ENCODE data around the gene LNX1.

LNX1 gene

DNA sequence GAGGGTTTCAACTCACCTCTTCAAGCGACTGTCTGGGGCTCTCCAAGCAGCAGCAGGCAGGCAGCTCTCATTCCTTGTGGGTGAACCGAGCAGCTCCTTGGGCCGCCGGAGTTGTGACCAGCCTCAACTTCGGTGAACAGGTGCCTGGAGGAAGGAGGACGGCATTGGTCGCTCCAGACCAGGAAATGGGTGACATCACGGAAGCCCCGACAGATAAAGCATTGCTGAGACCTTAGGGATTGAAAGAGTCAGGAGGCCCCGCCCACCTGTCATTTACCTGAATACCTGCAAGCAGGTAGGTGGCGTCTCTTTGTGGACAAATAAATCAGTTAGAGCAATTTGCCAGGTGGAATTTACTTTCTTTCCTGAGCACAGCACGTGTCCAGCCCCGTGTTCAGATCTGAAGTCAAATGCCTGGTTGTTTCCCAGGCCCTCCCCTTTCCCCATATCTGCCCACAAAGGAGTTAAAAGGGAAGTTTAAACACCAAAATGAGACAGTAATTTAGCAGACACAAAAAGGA, at the start of gene LNX1:
TSS of gene LNX1 (minus strand) at position 115 of the 521 bp plus-strand sequence. CDS start 17,484 bp downstream, outside the sequence.
- ATAC-seq (no peak), DNase-seq (ENCODE audit: low spot score in 2 of 2) (no peak)
- Mint-ChIP-seq H3K4me3 (no peak within 1 kb of the TSS), H3K27ac (no peak within 1 kb of the TSS), H3K9me3 (no peaks in the 10 kb centered on the region), H3K4me1 (peaks cover 7% of the 10 kb centered on the region), H3K36me3 (no peaks in the 10 kb centered on the region)

GRCh38 chr4:53640576-53641453, 49.5 kb upstream of the LNX1 start:
- ATAC-seq, result no peak

GRCh38 chr4:53638919-53639318, 47.6 kb upstream of the LNX1 start:
- H3K4me1 Mint-ChIP-seq, result no peaks in the 10 kb centered on the region
- no peak for DNase-seq (ENCODE audit: low spot score in 2 of 2)
- H3K9me3 Mint-ChIP-seq, result no peaks in the 10 kb centered on the region
- ATAC-seq, result no peak
- H3K4me3 Mint-ChIP-seq, result no peak overlapping the region
- no peak overlapping the region for H3K27ac Mint-ChIP-seq
- no peaks in the 10 kb centered on the region for H3K36me3 Mint-ChIP-seq

More at GRCh38 chr4:53640576-53641453, 49.5 kb upstream of the LNX1 start:
- Mint-ChIP-seq H3K4me1 (no peaks in the 10 kb centered on the region), H3K9me3 (no peaks in the 10 kb centered on the region), H3K4me3 (no peak overlapping the region), H3K36me3 (no peaks in the 10 kb centered on the region), H3K27ac (no peak overlapping the region)
- no peak for DNase-seq (ENCODE audit: low spot score in 2 of 2)

- no peak overlapping the region for H3K4me3 Mint-ChIP-seq
- H3K27ac Mint-ChIP-seq, result no peak overlapping the region
- no peaks in the 10 kb centered on the region for H3K4me1 Mint-ChIP-seq
- no peaks in the 10 kb centered on the region for H3K36me3 Mint-ChIP-seq
- DNase-seq (ENCODE audit: low spot score in 2 of 2), result no peak
- H3K9me3 Mint-ChIP-seq, result no peaks in the 10 kb centered on the region
- ATAC-seq, result no peak
These were observed 46.1 kb upstream of the LNX1 start for GRCh38 chr4:53637348-53637747.

DNA sequence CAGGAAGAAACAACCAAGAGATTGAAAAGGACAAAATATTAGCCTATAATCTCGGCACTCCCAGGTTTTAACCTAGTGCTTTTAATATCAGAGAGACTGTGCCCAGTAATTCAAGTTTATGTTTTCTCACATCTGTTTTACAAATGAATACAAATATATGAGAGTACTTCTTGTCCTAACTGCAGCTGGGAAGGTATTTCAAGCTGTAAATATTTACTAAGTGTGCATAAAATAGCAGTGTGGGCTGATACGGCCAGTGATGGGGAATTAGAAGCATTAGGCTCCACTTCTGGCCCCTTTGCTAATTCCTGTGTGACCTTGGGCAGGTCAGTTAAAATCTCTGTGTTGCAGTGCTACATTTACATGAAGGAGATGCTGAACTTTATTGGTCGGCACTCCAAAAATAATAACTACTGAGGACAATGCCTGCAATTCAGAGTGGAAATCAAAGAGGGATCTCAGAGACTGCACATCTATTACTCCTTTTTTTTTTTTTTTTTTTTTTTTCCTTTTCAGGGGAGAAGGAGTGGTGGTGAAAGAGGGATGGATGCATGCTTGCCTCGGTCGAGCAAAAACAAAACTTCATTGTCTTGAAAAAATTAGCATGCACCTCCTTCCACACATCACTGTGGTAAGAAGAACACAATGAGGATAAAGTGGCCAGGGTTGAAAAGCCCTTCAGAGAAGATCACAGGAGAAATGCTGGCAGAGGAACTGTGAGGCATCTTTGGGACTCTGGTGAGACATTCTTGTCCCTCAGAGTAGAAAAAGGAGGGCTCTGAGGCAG, 44.6 kb upstream of the LNX1 start:
- H3K9me3 Mint-ChIP-seq, result no peaks in the 10 kb centered on the region
- no peak overlapping the region for H3K27ac Mint-ChIP-seq
- H3K36me3 Mint-ChIP-seq, result no peaks in the 10 kb centered on the region
- DNase-seq (ENCODE audit: low spot score in 2 of 2) (no peak), ATAC-seq (no peak)
- H3K4me1 Mint-ChIP-seq, result no peaks in the 10 kb centered on the region
- no peak overlapping the region for H3K4me3 Mint-ChIP-seq

GRCh38 chr4:53633608-53634007, 42.3 kb upstream of the LNX1 start:
- H3K4me3 Mint-ChIP-seq, result no peak overlapping the region
- DNase-seq (ENCODE audit: low spot score in 2 of 2) (no peak), ATAC-seq (no peak)
- no peaks in the 10 kb centered on the region for H3K36me3 Mint-ChIP-seq
- no peaks in the 10 kb centered on the region for H3K4me1 Mint-ChIP-seq
- no peak overlapping the region for H3K27ac Mint-ChIP-seq
- H3K9me3 Mint-ChIP-seq, result no peaks in the 10 kb centered on the region

DNA sequence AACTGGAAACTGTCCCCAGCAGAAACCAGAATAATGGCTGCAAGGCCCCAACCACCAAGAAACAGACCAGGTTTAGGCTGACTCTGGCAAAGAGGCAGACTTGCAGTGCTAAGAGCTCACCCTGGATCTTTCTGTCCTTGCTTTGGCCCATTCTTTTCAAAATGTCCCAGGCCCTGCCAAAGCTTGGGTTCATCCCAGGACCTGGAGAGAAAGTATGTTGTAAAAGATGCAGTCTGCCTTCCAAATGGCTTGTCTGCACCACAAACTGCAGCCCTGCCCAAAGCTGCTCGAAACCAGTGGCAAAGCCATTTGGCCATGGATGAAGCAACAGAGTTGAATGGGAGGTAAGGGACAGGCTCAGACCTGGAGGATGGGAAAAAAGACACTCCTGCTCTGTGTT, 38.0 kb upstream of the LNX1 start:
- no peak overlapping the region for H3K4me3 Mint-ChIP-seq
- H3K9me3 Mint-ChIP-seq, result no peaks in the 10 kb centered on the region
- no peaks in the 10 kb centered on the region for H3K36me3 Mint-ChIP-seq
- H3K4me1 Mint-ChIP-seq, result no peaks in the 10 kb centered on the region
- DNase-seq (ENCODE audit: low spot score in 2 of 2), result no peak
- ATAC-seq, result no peak
- no peak overlapping the region for H3K27ac Mint-ChIP-seq

GRCh38 chr4:53626491-53626890, 35.2 kb upstream of the LNX1 start:
- no peak overlapping the region for H3K4me3 Mint-ChIP-seq
- H3K4me1 Mint-ChIP-seq, result no peaks in the 10 kb centered on the region
- DNase-seq (ENCODE audit: low spot score in 2 of 2), result no peak
- no peaks in the 10 kb centered on the region for H3K36me3 Mint-ChIP-seq
- no peaks in the 10 kb centered on the region for H3K9me3 Mint-ChIP-seq
- no peak overlapping the region for H3K27ac Mint-ChIP-seq
- ATAC-seq, result no peak

DNA sequence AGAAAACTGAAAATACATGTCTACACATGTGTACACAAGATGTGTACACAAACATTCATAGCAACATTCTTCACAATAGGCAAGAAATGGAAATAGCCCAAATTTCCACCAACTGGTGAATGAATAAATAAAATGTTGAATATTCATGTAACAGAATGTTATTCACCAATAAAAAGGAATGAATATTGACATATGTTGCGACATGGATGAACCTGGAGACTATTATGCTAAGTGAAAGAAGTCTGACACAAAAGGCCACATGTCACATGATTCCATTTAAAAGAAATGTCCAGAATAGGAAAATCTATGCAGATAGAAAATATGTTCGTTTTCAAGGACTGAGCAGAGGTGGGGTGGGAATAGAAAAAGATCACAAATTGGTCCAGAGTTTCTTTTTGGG, 34.6 kb upstream of the LNX1 start:
- no peaks in the 10 kb centered on the region for H3K36me3 Mint-ChIP-seq
- H3K4me3 Mint-ChIP-seq, result no peak overlapping the region
- DNase-seq (ENCODE audit: low spot score in 2 of 2) (no peak), ATAC-seq (no peak)
- H3K27ac Mint-ChIP-seq, result no peak overlapping the region
- no peaks in the 10 kb centered on the region for H3K9me3 Mint-ChIP-seq
- H3K4me1 Mint-ChIP-seq, result no peaks in the 10 kb centered on the region

DNA sequence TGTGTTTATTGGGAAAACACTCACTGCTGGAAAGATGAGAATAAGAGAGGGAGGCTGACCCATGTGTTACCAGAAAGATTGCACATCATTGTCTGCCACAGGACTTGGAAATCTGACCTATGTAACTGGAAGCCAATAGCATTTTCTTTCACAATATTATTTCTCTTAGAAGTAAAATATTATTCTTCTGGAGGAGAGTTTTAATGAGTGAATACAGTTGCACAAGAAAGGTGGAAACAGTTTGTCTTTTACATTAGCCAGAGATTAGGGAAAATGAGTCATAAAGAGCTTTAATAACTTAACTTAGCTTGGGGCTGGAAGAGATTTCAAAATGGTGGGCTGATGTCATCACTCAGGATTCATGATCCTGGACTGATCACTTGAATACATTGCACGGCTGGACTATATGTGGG, 31.5 kb upstream of the LNX1 start:
- Mint-ChIP-seq H3K4me3 (no peak overlapping the region), H3K27ac (no peak overlapping the region), H3K36me3 (no peaks in the 10 kb centered on the region), H3K4me1 (no peaks in the 10 kb centered on the region), H3K9me3 (no peaks in the 10 kb centered on the region)
- DNase-seq (ENCODE audit: low spot score in 2 of 2) (no peak), ATAC-seq (no peak)

- DNase-seq (ENCODE audit: low spot score in 2 of 2) (no peak), ATAC-seq (no peak)
- H3K9me3 Mint-ChIP-seq, result no peaks in the 10 kb centered on the region
- H3K4me3 Mint-ChIP-seq, result no peak overlapping the region
- H3K4me1 Mint-ChIP-seq, result no peaks in the 10 kb centered on the region
- H3K36me3 Mint-ChIP-seq, result no peaks in the 10 kb centered on the region
- H3K27ac Mint-ChIP-seq, result no peak overlapping the region
These were observed 29.7 kb upstream of the LNX1 start for GRCh38 chr4:53620956-53621355.

DNA sequence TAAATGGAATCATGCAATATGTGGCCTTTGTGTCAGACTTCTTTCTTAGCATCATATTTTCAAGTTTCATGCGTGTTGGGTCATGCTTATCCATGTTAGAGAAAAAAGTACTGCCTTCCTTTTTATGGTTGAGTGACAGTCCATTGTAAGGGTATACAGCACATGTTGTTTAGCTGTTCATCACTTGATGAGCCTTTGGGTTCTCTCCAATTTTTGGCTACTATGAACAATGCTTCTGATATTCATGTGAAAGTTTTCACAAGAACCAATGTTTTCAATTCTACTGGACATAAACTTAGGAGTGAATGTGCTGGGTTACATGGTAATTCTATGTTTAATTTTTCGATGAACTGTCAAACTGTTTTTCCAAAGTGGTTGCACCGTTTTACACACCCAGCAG, 28.1 kb upstream of the LNX1 start:
- Mint-ChIP-seq H3K4me3 (no peak overlapping the region), H3K36me3 (no peaks in the 10 kb centered on the region), H3K27ac (no peak overlapping the region), H3K9me3 (no peaks in the 10 kb centered on the region), H3K4me1 (no peaks in the 10 kb centered on the region)
- ATAC-seq (no peak), DNase-seq (ENCODE audit: low spot score in 2 of 2) (no peak)

GRCh38 chr4:53618321-53618720, 27.0 kb upstream of the LNX1 start:
- Mint-ChIP-seq H3K9me3 (peaks cover 2% of the 10 kb centered on the region), H3K4me1 (no peaks in the 10 kb centered on the region), H3K4me3 (no peak overlapping the region), H3K27ac (no peak overlapping the region), H3K36me3 (no peaks in the 10 kb centered on the region)
- ATAC-seq (no peak), DNase-seq (ENCODE audit: low spot score in 2 of 2) (no peak)

DNA sequence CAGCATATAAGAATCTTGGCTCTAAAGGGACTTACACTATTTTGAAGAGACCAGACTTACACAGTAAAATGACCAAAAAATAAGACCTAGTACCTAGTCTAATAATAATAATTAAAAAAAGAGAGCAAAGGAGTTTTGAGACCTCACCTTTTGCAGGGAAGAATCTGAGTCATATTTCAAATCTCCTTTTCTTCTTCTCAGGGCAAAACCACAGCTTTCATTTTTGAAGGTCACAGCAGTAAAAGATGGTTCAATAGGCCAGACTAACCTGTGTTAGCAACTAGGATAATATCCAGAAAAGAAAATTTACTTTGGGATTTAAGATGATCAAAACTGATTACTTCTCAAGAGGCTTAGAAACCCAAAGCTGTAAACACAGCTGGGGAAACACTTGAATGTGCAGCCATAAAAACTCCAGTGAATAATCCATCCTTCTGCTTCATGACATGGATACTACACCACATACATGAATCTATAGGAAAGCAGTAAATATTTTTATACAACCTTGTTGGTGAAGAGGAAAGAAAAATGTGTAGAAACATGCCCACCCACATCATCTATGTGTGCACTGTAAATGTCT, 25.9 kb upstream of the LNX1 start:
- no peaks in the 10 kb centered on the region for H3K4me1 Mint-ChIP-seq
- no peak overlapping the region for H3K27ac Mint-ChIP-seq
- H3K4me3 Mint-ChIP-seq, result no peak overlapping the region
- H3K9me3 Mint-ChIP-seq, result peaks cover 2% of the 10 kb centered on the region
- ATAC-seq (no peak), DNase-seq (ENCODE audit: low spot score in 2 of 2) (no peak)
- H3K36me3 Mint-ChIP-seq, result no peaks in the 10 kb centered on the region

DNA sequence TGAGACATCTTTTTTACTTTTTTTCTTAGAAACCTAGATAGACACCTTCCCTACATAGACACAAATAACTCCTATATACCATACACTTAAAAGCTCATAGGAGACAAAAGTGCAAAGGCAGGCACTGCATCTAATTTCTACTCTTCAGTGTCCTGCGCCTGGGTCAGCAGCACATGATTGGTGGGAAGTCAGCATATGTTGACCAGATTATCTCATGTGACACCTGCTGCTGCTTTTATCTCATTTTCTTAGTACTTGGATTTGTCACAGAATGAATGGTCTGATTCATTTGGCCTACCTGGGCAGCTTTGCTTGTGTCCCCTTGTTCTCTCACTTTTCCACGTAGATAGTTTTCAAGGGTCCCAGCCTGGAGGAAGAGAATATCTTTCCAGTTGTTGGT, 24.9 kb upstream of the LNX1 start:
- Mint-ChIP-seq H3K4me1 (no peaks in the 10 kb centered on the region), H3K36me3 (no peaks in the 10 kb centered on the region), H3K27ac (no peak overlapping the region), H3K4me3 (no peak overlapping the region), H3K9me3 (peaks cover 2% of the 10 kb centered on the region)
- ATAC-seq (no peak), DNase-seq (ENCODE audit: low spot score in 2 of 2) (no peak)
